Liver (tissue), 9 donors: Measurements from ENCODE around the gene SHOX. TPM values are rescaled to one million over a fixed set of nuclear protein-coding genes. Genes with fewer than 3 reads are reported as not detected.

Experiments
- DNase-seq: peaks from one replicate; pipeline ENCODE4 v3.0.0-alpha.2; 2017; ENCODE audit warnings: low spot score
- H3K27ac ChIP-seq, 2 donors: one replicate each; pipeline ENCODE4 v1.7.0; 2013; ENCODE audit warnings: inconsistent platforms in 2 of 2, low read length in 2 of 2, control low read depth in 1 of 2, low read depth in 1 of 2, mild to moderate bottlenecking in 1 of 2
- H3K27me3 ChIP-seq, 4 donors: one replicate each; pipeline versions ENCODE4 v1.6.1 to v1.7.0; 2013; ENCODE audit warnings: low read length in 3 of 4, inconsistent platforms in 1 of 4, mild to moderate bottlenecking in 1 of 4, moderate library complexity in 1 of 4; ENCODE audit not compliant: control insufficient read depth in 4 of 4, insufficient read depth in 4 of 4
- H3K36me3 ChIP-seq, 4 donors: one replicate each; pipeline versions ENCODE4 v1.6.1 to v1.7.0; 2013; ENCODE audit warnings: low read length in 3 of 4, mild to moderate bottlenecking in 3 of 4, low read depth in 1 of 4, moderate library complexity in 1 of 4; ENCODE audit not compliant: control insufficient read depth in 4 of 4, insufficient read depth in 3 of 4
- H3K4me1 ChIP-seq, 4 donors: one replicate each; pipeline versions ENCODE4 v1.6.1 to v1.7.0; 2013; ENCODE audit warnings: low read length in 3 of 4, mild to moderate bottlenecking in 3 of 4, moderate library complexity in 1 of 4; ENCODE audit not compliant: control insufficient read depth in 4 of 4, insufficient read depth in 4 of 4
- H3K4me3 ChIP-seq, 3 donors: one replicate each; pipeline versions ENCODE4 v1.6.1 to v1.7.0; 2013; ENCODE audit warnings: low read length in 3 of 3, control low read depth in 1 of 3, low read depth in 1 of 3, mild to moderate bottlenecking in 1 of 3
- H3K9ac ChIP-seq, 2 donors: one replicate each; pipeline ENCODE4 v1.7.0; 2013; ENCODE audit warnings: low read length in 2 of 2, mild to moderate bottlenecking in 2 of 2, moderate library complexity in 2 of 2, control low read depth in 1 of 2, low read depth in 1 of 2
- H3K9me3 ChIP-seq, 4 donors: one replicate each; pipeline versions ENCODE4 v1.6.1 to v1.7.0; 2013; ENCODE audit warnings: low read length in 3 of 4; ENCODE audit not compliant: control insufficient read depth in 4 of 4
- ATF3 ChIP-seq: IDR thresholded peaks from 2 replicates; pipeline ENCODE4 v1.6.1; 2016; ENCODE audit warnings: antibody characterized with exemption
- EGR1 ChIP-seq, 2 donors: IDR thresholded peaks; 2 replicates each; pipeline ENCODE4 v1.6.1; 2016 to 2018; ENCODE audit warnings: antibody characterized with exemption in 2 of 2, low read depth in 2 of 2
- FOXA1 ChIP-seq: IDR thresholded peaks from 2 replicates; pipeline ENCODE4 v1.6.1; 2016; ENCODE audit warnings: antibody characterized with exemption
- FOXA2 ChIP-seq: IDR thresholded peaks from 2 replicates; pipeline ENCODE4 v1.6.1; 2016; ENCODE audit warnings: antibody characterized with exemption
- HNF4A ChIP-seq, 2 donors: conservative IDR thresholded peaks; 2 replicates each; pipeline ENCODE4 v1.6.1; 2016; ENCODE audit warnings: antibody characterized with exemption in 2 of 2, mild to moderate bottlenecking in 2 of 2
- HNF4G ChIP-seq: IDR thresholded peaks from 2 replicates; pipeline ENCODE4 v1.6.1; 2016; ENCODE audit warnings: antibody characterized with exemption
- JUND ChIP-seq, 2 donors: IDR thresholded peaks; 2 replicates each; pipeline ENCODE4 v1.6.1; 2016; ENCODE audit warnings: antibody characterized with exemption in 2 of 2
- MAX ChIP-seq: IDR thresholded peaks from 2 replicates; pipeline ENCODE4 v1.6.1; 2016; ENCODE audit warnings: antibody characterized with exemption
- NR2F2 ChIP-seq: IDR thresholded peaks from 2 replicates; pipeline ENCODE4 v1.6.1; 2016; ENCODE audit warnings: antibody characterized with exemption
- RAD21 ChIP-seq, 2 donors: IDR thresholded peaks; 2 replicates each; pipeline ENCODE4 v1.6.1; 2016; ENCODE audit warnings: antibody characterized with exemption in 2 of 2, mild to moderate bottlenecking in 2 of 2
- REST ChIP-seq: IDR thresholded peaks from 2 replicates; pipeline ENCODE4 v1.6.1; 2016; ENCODE audit warnings: antibody characterized with exemption, mild to moderate bottlenecking
- RXRA ChIP-seq, 2 donors: IDR thresholded peaks; 2 replicates each; pipeline ENCODE4 v1.6.1; 2017 to 2018; ENCODE audit warnings: antibody characterized with exemption in 2 of 2, mild to moderate bottlenecking in 1 of 2
- SP1 ChIP-seq: IDR thresholded peaks from 2 replicates; pipeline ENCODE4 v1.6.1; 2018; ENCODE audit warnings: antibody characterized with exemption, mild to moderate bottlenecking
- TAF1 ChIP-seq: conservative IDR thresholded peaks from 2 replicates; pipeline ENCODE4 v1.6.1; 2016; ENCODE audit warnings: antibody characterized with exemption, mild to moderate bottlenecking
- YY1 ChIP-seq: IDR thresholded peaks from 2 replicates; pipeline ENCODE4 v1.6.1; 2016; ENCODE audit warnings: antibody characterized with exemption, mild to moderate bottlenecking
- ZBTB33 ChIP-seq: IDR thresholded peaks from 2 replicates; pipeline ENCODE4 v1.6.1; 2016; ENCODE audit warnings: antibody characterized with exemption
- WGBS: extraction: QIAGEN DNeasy Blood & Tissue Kit; methylation state at CpG from one replicate; pipeline ENCODE4 v1.1.7; 2013; 5-methylcytosine and 5-hydroxymethylcytosine counted together
- polyA plus RNA-seq, 2 donors: library from polyadenylated mRNA; stranded (reverse) in 1 of 2; unstranded in 1 of 2; fragments of 200-250 nt in 1 of 2; fragments of >200 nt in 1 of 2; fragmentation: Nextera tagmentation in 1 of 2; extraction: Ambion mirVana in 1 of 2; gene quantifications; one replicate each; pipeline versions ENCODE4 v1.2.1 to v1.2.3, GENCODE V29; 2013 to 2015
- total RNA-seq, 2 donors: library from RNA; depleted of rRNA; stranded (reverse); fragments of >200 nt; gene quantifications; one replicate each; pipeline ENCODE4 v1.2.3, GENCODE V29; 2014
- donor health status: healthy.
- donor health status: healthy.
- donor health status: healthy.
- donor health status: healthy.
- donor health status: healthy.

Gene SHOX
- total and polyA plus RNA-seq, 4 donors: not detected

GRCh38 chrX:672931-673330, 42.3 kb downstream of the SHOX start:
- Histone ChIP-seq H3K9ac (no peak overlapping the region), H3K27me3 (no peaks in the 10 kb centered on the region), H3K9me3 (no peaks in the 10 kb centered on the region), H3K4me1 (no peaks in the 10 kb centered on the region), H3K27ac (no peak overlapping the region), H3K36me3 (no peaks in the 10 kb centered on the region), H3K4me3 (no peak overlapping the region)
- no peak for DNase-seq
- no peak for TF ChIP-seq JUND (IDR thresholded peaks at IDR 0.05)
- no peak for TF ChIP-seq NR2F2
- TF ChIP-seq RAD21 (IDR thresholded peaks at IDR 0.05): no peak
- TF ChIP-seq SP1: no peak
- no peak for TF ChIP-seq HNF4A (conservative IDR thresholded peaks at IDR 0.05)
- TF ChIP-seq MAX: no peak
- TF ChIP-seq ZBTB33: no peak
- TF ChIP-seq YY1: no peak
- TF ChIP-seq ATF3: no peak
- TF ChIP-seq FOXA1: no peak
- no peak for TF ChIP-seq REST
- no peak for TF ChIP-seq EGR1 (IDR thresholded peaks at IDR 0.05; ENCODE audit: low read depth in 2 of 2)
- no peak for TF ChIP-seq RXRA (IDR thresholded peaks at IDR 0.05)
- no peak for TF ChIP-seq FOXA2
- TF ChIP-seq HNF4G: no peak
- 75% methylated on average over 7 of the region's 7 CpGs for WGBS

- Histone ChIP-seq H3K27me3 (no peaks in the 10 kb centered on the region), H3K9ac (no peak overlapping the region), H3K36me3 (no peaks in the 10 kb centered on the region), H3K27ac (no peak overlapping the region), H3K4me1 (no peaks in the 10 kb centered on the region), H3K9me3 (no peaks in the 10 kb centered on the region), H3K4me3 (no peak overlapping the region)
- TF ChIP-seq HNF4G: no peak
- no peak for TF ChIP-seq FOXA2
- no peak for TF ChIP-seq HNF4A (conservative IDR thresholded peaks at IDR 0.05)
- TF ChIP-seq EGR1 (IDR thresholded peaks at IDR 0.05; ENCODE audit: low read depth in 2 of 2): no peak
- no peak for TF ChIP-seq ZBTB33
- no peak for TF ChIP-seq TAF1
- no peak for TF ChIP-seq REST
- TF ChIP-seq FOXA1: no peak
- TF ChIP-seq RAD21 (IDR thresholded peaks at IDR 0.05): no peak
- TF ChIP-seq JUND (IDR thresholded peaks at IDR 0.05): no peak
- TF ChIP-seq SP1: no peak
- 37% methylated on average over 7 of the region's 7 CpGs for WGBS
- no peak for DNase-seq
Observed at GRCh38 chrX:675279-675954, 44.8 kb downstream of the SHOX start.
